ENCODE results near the gene LRRN4.

Gene LRRN4

GRCh38 chr20:6053776-6054688 lies at the start of gene LRRN4:
Gene LRRN4, minus strand, starts transcription at chr20:6054060. Its CDS starts 1,261 bp downstream, at chr20:6052799.
- no peak for DNase-seq

GRCh38 chr20:6103301-6103700 lies 49.4 kb upstream of the LRRN4 start:
- no peak for DNase-seq

GRCh38 chr20:6101346-6101745 lies 47.5 kb upstream of the LRRN4 start:
- no peak for DNase-seq

- no peak for DNase-seq
These were observed 46.4 kb upstream of the LRRN4 start for GRCh38 chr20:6100246-6100645.

GRCh38 chr20:6099819-6100218 lies 46.0 kb upstream of the LRRN4 start:
- DNase-seq, result no peak

- DNase-seq, result no peak
These were observed 41.5 kb upstream of the LRRN4 start for GRCh38 chr20:6095409-6095808.

GRCh38 chr20:6094565-6094964 lies 40.7 kb upstream of the LRRN4 start:
- DNase-seq, result no peak

GRCh38 chr20:6094063-6094462 lies 40.2 kb upstream of the LRRN4 start:
- DNase-seq, result no peak

- DNase-seq, result no peak
These were observed 37.8 kb upstream of the LRRN4 start for GRCh38 chr20:6091661-6092060.

- no peak for DNase-seq
These were observed 33.0 kb upstream of the LRRN4 start for GRCh38 chr20:6086868-6087267.

GRCh38 chr20:6083926-6084325 lies 30.1 kb upstream of the LRRN4 start:
- no peak for DNase-seq

GRCh38 chr20:6081236-6081635 lies 27.4 kb upstream of the LRRN4 start:
- no peak for DNase-seq

GRCh38 chr20:6079016-6079415 lies 25.2 kb upstream of the LRRN4 start:
- no peak for DNase-seq

GRCh38 chr20:6075428-6076219 lies 21.8 kb upstream of the LRRN4 start:
- DNase-seq, result no peak

GRCh38 chr20:6074784-6075183 lies 20.9 kb upstream of the LRRN4 start:
- no peak for DNase-seq

GRCh38 chr20:6074145-6074561 lies 20.3 kb upstream of the LRRN4 start:
- DNase-seq, result no peak

GRCh38 chr20:6070829-6071695 lies 17.2 kb upstream of the LRRN4 start:
- no peak for DNase-seq

- DNase-seq, result no peak
These were observed 15.8 kb upstream of the LRRN4 start for GRCh38 chr20:6069669-6070068.

GRCh38 chr20:6067763-6068318 lies 14.0 kb upstream of the LRRN4 start:
- no peak for DNase-seq

- no peak for DNase-seq
These were observed 12.7 kb upstream of the LRRN4 start for GRCh38 chr20:6066582-6066981.

- no peak for DNase-seq
These were observed 7.7 kb upstream of the LRRN4 start for GRCh38 chr20:6061544-6061943.

- DNase-seq, result no peak
These were observed 6.4 kb upstream of the LRRN4 start for GRCh38 chr20:6060213-6060612.

Measured in NCI-H774 (cell line).